ENCODE results near the gene EPB41L4B. TPM values are rescaled to one million over a fixed set of nuclear protein-coding genes. Genes with fewer than 3 reads are reported as not detected.

The EPB41L4B gene
- total and polyA plus RNA-seq, 2 of the 13 experiments (the other 11 are each of a cell fraction or from before 2014, with no cell fraction given): 17.6 to 22.1 TPM

DNA sequence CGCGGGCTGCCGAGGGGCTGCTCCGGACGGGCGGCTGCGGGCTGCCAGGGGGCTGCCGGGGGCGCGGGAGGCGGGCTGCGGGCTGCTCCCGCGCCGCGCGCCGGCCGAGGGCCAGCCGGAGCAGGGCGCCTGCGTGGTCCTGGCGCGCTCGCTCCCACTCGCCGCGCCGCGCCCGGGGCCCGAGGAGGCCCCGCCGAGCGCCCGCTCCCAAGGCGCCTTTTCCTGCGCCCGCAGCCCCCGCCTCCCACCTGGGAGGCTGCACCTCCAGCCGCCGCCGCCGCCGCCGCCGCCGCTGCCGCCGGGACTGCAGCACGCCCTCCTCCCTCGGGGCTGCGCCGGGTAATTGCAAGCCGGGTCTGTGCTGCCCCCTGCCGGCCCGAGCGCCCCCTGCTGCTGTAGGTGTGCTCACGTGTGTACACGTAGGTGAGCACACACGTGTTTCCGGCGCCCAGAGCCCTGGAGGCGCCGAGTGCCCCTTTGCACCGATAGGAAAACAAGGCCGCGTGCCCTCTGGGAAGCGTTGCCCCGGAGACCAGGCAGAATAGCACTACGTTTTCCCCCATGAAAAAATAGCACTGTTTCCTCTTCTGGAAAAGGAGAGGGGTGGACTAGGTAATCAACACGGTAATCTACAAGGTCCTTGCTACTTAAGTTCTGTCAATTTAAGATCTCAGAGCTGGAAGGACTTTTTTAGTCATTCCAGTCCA is at the start of gene EPB41L4B (continued):
- TF ChIP-seq, protein P1, sequence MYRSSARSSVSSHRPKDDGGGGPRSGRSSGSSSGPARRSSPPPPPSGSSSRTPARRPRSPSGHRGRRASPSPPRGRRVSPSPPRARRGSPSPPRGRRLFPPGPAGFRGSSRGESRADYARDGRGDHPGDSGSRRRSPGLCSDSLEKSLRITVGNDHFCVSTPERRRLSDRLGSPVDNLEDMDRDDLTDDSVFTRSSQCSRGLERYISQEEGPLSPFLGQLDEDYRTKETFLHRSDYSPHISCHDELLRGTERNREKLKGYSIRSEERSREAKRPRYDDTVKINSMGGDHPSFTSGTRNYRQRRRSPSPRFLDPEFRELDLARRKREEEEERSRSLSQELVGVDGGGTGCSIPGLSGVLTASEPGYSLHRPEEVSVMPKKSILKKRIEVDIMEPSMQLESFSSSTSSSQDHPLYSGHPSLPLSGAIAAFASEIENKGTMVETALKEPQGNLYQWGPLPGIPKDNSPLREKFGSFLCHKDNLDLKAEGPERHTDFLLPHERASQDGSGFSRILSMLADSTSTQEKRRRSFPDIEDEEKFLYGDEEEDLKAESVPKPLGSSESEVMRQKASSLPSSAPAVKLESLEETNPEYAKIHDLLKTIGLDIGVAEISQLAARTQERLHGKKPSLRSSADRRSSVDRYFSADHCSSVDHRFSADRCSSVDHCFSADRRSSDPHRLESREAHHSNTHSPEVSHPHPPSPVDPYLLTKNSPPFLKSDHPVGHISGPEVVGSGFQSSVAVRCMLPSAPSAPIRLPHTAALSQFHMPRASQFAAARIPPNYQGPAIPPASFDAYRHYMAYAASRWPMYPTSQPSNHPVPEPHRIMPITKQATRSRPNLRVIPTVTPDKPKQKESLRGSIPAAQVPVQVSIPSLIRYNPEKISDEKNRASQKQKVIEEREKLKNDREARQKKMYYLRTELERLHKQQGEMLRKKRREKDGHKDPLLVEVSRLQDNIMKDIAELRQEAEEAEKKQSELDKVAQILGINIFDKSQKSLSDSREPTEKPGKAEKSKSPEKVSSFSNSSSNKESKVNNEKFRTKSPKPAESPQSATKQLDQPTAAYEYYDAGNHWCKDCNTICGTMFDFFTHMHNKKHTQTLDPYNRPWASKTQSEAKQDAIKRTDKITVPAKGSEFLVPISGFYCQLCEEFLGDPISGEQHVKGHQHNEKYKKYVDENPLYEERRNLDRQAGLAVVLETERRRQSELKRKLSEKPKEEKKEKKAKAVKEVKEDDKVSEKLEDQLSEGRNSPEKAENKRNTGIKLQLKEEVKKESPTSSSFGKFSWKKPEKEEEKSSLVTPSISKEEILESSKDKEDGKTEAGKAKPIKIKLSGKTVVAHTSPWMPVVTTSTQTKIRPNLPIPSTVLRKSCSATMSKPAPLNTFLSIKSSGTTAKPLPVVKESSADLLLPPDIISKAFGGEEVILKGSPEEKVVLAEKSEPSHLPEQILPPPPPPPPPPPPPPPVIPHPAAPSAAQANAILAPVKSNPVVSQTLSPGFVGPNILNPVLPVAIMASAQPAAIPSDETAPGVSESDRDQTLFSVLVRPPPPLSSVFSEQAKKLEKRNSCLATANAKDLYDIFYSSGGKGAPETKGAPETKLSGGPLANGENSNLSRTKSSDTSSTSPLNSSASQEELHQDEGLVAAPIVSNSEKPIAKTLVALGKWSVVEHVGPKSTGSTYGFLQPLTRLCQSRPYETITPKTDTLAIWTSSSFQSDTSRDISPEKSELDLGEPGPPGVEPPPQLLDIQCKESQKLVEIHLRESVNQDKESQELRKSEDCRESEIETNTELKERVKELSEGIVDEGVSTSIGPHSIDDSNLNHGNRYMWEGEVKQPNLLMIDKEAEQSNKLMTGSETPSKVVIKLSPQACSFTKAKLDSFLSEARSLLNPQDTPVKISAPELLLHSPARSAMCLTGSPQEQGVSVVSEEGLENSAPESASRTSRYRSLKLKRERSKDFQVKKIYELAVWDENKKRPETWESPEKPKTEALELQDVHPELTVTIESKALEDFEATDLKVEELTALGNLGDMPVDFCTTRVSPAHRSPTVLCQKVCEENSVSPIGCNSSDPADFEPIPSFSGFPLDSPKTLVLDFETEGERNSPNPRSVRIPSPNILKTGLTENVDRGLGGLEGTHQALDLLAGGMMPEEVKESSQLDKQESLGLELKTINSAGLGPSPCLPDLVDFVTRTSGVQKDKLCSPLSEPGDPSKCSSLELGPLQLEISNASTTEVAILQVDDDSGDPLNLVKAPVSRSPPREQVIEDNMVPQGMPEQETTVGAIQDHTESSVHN (CRISPR knock-in tag; IDR thresholded peaks at IDR 0.05): peak; percentile 90
- TF ChIP-seq, protein P2, sequence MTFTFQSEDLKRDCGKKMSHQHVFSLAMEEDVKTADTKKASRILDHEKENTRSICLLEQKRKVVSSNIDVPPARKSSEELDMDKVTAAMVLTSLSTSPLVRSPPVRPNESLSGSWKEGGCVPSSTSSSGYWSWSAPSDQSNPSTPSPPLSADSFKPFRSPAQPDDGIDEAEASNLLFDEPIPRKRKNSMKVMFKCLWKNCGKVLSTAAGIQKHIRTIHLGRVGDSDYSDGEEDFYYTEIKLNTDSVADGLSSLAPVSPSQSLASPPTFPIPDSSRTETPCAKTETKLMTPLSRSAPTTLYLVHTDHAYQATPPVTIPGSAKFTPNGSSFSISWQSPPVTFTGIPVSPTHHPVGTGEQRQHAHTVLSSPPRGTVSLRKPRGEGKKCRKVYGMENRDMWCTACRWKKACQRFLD (CRISPR knock-in tag; IDR thresholded peaks at IDR 0.05; ENCODE audit: borderline replicate concordance): 0 out of 2 replicates have a peak, but pooled peaks have one; percentile 76
- no peak for TF ChIP-seq ZNF496 (CRISPR knock-in tag; IDR thresholded peaks at IDR 0.05; ENCODE audit: insufficient replicate concordance)
- TF ChIP-seq ZC3H4 (CRISPR knock-in tag; IDR thresholded peaks at IDR 0.05; ENCODE audit: borderline replicate concordance): no peak
- peak; percentile 95 for TF ChIP-seq ETV5 (CRISPR knock-in tag; IDR thresholded peaks at IDR 0.05; ENCODE audit: borderline replicate concordance)
- TF ChIP-seq, protein P3, sequence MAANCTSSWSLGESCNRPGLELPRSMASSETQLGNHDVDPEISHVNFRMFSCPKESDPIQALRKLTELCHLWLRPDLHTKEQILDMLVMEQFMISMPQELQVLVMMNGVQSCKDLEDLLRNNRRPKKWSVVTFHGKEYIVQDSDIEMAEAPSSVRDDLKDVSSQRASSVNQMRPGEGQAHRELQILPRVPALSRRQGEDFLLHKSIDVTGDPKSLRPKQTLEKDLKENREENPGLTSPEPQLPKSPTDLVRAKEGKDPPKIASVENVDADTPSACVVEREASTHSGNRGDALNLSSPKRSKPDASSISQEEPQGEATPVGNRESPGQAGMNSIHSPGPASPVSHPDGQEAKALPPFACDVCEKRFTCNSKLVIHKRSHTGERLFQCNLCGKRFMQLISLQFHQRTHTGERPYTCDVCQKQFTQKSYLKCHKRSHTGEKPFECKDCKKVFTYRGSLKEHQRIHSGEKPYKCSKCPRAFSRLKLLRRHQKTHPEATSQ (CRISPR knock-in tag; IDR thresholded peaks at IDR 0.05; ENCODE audit: borderline replicate concordance): peak; percentile 26; the same call in 1 of the 2 replicates
- TF ChIP-seq TAF1 (CRISPR knock-in tag; IDR thresholded peaks at IDR 0.05): peak; percentile 55; the same call in 1 of the 2 replicates
- TF ChIP-seq, protein P4, sequence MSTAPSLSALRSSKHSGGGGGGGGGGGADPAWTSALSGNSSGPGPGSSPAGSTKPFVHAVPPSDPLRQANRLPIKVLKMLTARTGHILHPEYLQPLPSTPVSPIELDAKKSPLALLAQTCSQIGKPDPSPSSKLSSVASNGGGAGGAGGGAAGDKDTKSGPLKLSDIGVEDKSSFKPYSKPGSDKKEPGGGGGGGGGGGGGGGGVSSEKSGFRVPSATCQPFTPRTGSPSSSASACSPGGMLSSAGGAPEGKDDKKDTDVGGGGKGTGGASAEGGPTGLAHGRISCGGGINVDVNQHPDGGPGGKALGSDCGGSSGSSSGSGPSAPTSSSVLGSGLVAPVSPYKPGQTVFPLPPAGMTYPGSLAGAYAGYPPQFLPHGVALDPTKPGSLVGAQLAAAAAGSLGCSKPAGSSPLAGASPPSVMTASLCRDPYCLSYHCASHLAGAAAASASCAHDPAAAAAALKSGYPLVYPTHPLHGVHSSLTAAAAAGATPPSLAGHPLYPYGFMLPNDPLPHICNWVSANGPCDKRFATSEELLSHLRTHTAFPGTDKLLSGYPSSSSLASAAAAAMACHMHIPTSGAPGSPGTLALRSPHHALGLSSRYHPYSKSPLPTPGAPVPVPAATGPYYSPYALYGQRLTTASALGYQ (CRISPR knock-in tag; IDR thresholded peaks at IDR 0.05): peak; percentile 32; the same call in 1 of the 2 replicates
- TF ChIP-seq ATF7 (IDR thresholded peaks at IDR 0.05): no peak
- 0 out of 2 replicates have a peak, but pooled peaks have one; percentile 72 for TF ChIP-seq ATF7 (CRISPR knock-in tag; IDR thresholded peaks at IDR 0.05)
- TF ChIP-seq FOXK2 (IDR thresholded peaks at IDR 0.05): peak; percentile 93
- TF ChIP-seq KDM5A (IDR thresholded peaks at IDR 0.05; ENCODE audit: borderline replicate concordance, low read length): no peak
- TF ChIP-seq MLLT10 (CRISPR knock-in tag; IDR thresholded peaks at IDR 0.05): no peak
- peak; percentile 88; the same call in 1 of the 2 replicates for TF ChIP-seq ZSCAN21 (CRISPR knock-in tag; IDR thresholded peaks at IDR 0.05; ENCODE audit: borderline replicate concordance)
- TF ChIP-seq ZNF678 (CRISPR knock-in tag; IDR thresholded peaks at IDR 0.05): peak; percentile 71; the same call in 1 of the 2 replicates
- TF ChIP-seq STAG1 (CRISPR knock-in tag; IDR thresholded peaks at IDR 0.05): peak; percentile 98

All from HepG2 (cell line).